Keratinocyte (primary cell): Measurements from ENCODE around the gene LPIN3. TPM values are rescaled to one million over a fixed set of nuclear protein-coding genes. Genes with fewer than 3 reads are reported as not detected.

Experiments
- DNase-seq: peaks from one replicate; pipeline ENCODE4 v3.0.0-alpha.2; 2011; ENCODE audit warnings: low read depth, missing footprints, low spot score
- FAIRE-seq: peaks from 2 replicates; lab custom pipeline; 2011; peaks lifted over from hg19 to GRCh38; lab: Jason Lieb, UNC
- H2AFZ ChIP-seq: 2 replicates; pipeline ENCODE4 v1.6.0; 2012; ENCODE audit warnings: low read length, control low read depth, inconsistent platforms; ENCODE audit not compliant: control insufficient read depth
- H3K27ac ChIP-seq: 2 replicates; pipeline ENCODE4 v1.5.1; 2011; ENCODE audit warnings: low read length; ENCODE audit not compliant: control insufficient read depth, insufficient read depth
- H3K27me3 ChIP-seq: 3 replicates; pipeline ENCODE4 v1.6.0; 2011; ENCODE audit warnings: low read length; ENCODE audit not compliant: control insufficient read depth, insufficient read depth; ENCODE audit errors: extremely low read depth
- H3K36me3 ChIP-seq, 2 experiments: 2 replicates in 1 of 2; 3 replicates in 1 of 2; pipeline ENCODE4 v1.5.1; 2011; ENCODE audit warnings: low read length in 2 of 2, mild to moderate bottlenecking in 1 of 2; ENCODE audit not compliant: control insufficient read depth in 2 of 2, insufficient read depth in 2 of 2; ENCODE audit errors: extremely low read depth in 1 of 2
- H3K4me1 ChIP-seq: 3 replicates; pipeline ENCODE4 v1.5.1; 2011; ENCODE audit warnings: low read length; ENCODE audit not compliant: control insufficient read depth, insufficient read depth; ENCODE audit errors: extremely low read depth
- H3K4me2 ChIP-seq: 3 replicates; pipeline ENCODE4 v1.6.0; 2011; ENCODE audit warnings: low read depth, low read length; ENCODE audit not compliant: control insufficient read depth, insufficient read depth; ENCODE audit errors: extremely low read depth
- H3K4me3 ChIP-seq, 3 experiments: fragments of 200-600 bp in 1 of 3; sonication (generic) in 1 of 3; 2 replicates in 2 of 3; 3 replicates in 1 of 3; pipeline ENCODE4 v1.5.1; 2011 to 2016; ENCODE audit warnings: low read length in 3 of 3, mild to moderate bottlenecking in 3 of 3, control low read depth in 2 of 3, inconsistent platforms in 1 of 3, low read depth in 1 of 3, mixed read lengths in 1 of 3, mixed run types in 1 of 3, moderate library complexity in 1 of 3; ENCODE audit not compliant: control insufficient read depth in 2 of 3, insufficient read depth in 2 of 3; ENCODE audit errors: extremely low read depth in 1 of 3
- H3K79me2 ChIP-seq: 2 replicates; pipeline ENCODE4 v1.6.0; 2012; ENCODE audit warnings: low read length; ENCODE audit not compliant: control insufficient read depth, insufficient read depth
- H3K9ac ChIP-seq: 3 replicates; pipeline ENCODE4 v1.6.0; 2011; ENCODE audit warnings: low read length; ENCODE audit not compliant: control insufficient read depth, insufficient read depth; ENCODE audit errors: extremely low read depth
- H3K9me1 ChIP-seq: 3 replicates; pipeline ENCODE4 v1.6.0; 2011; ENCODE audit warnings: low read length; ENCODE audit not compliant: control insufficient read depth, insufficient read depth; ENCODE audit errors: extremely low read depth
- H3K9me3 ChIP-seq: 2 replicates; pipeline ENCODE4 v1.5.1; 2012; ENCODE audit warnings: low read depth, low read length; ENCODE audit not compliant: control insufficient read depth
- H4K20me1 ChIP-seq: 3 replicates; pipeline ENCODE4 v1.6.0; 2011; ENCODE audit warnings: low read length; ENCODE audit not compliant: control insufficient read depth, insufficient read depth; ENCODE audit errors: extremely low read depth
- CTCF ChIP-seq, 3 experiments: IDR thresholded peaks in 1 of 3; conservative IDR thresholded peaks in 1 of 3; optimal IDR thresholded peaks in 1 of 3; 2 replicates in 2 of 3; 3 replicates in 1 of 3; pipeline versions ENCODE3 to v1.5.1; 2011; ENCODE audit warnings: low read length in 3 of 3, mild to moderate bottlenecking in 3 of 3, moderate library complexity in 2 of 3, control low read depth in 1 of 3, inconsistent platforms in 1 of 3; ENCODE audit not compliant: insufficient read depth in 2 of 3; ENCODE audit errors: extremely low read depth in 1 of 3
- EZH2 ChIP-seq: IDR thresholded peaks from one replicate; pipeline ENCODE4 v1.6.1; 2012; ENCODE audit warnings: inconsistent platforms, mild to moderate bottlenecking, low read length, moderate library complexity
- dilution Hi-C: fragments of 300-500 bp; cut with MboI; formaldehyde crosslinking; loops from one replicate; pipeline ENCODE4 v1.7.0; 2020; ENCODE audit warnings: low sequenced_read_pairs; ENCODE audit not compliant: extremely low pct_ligation_motif_present
- polyA plus RNA-seq, 5 experiments: library from polyadenylated mRNA; depleted of rRNA in 3 of 5; stranded (reverse) in 3 of 5; stranded (forward) in 1 of 5; unstranded in 1 of 5; fragments of >200 nt; gene quantifications; 1 replicate in 1 of 5; 2 replicates in 3 of 5; 3 replicates in 1 of 5; pipeline versions ENCODE4 v1.2.1 to v1.2.3, GENCODE V29; 2011 to 2012; ENCODE audit warnings: missing spikeins in 2 of 5, low read depth in 1 of 5, low replicate concordance in 1 of 5

Gene LPIN3
- polyA plus RNA-seq, 1 donor (not counting 4 experiments of a cell fraction or from before 2014, with no cell fraction given) = 15.6 TPM

GRCh38 chr20:41380551-41381193 lies 40.1 kb downstream of the LPIN3 start:
- H3K4me1 ChIP-seq = no peaks in the 10 kb centered on the region
- peaks cover 21% of the 10 kb centered on the region for H3K27me3 ChIP-seq
- H3K9ac ChIP-seq = no peak overlapping the region
- TF ChIP-seq EZH2 (no peak), CTCF (optimal IDR thresholded peaks at IDR 0.05 in 1 of 3, IDR thresholded peaks at IDR 0.05 in 1 of 3, conservative IDR thresholded peaks at IDR 0.05 in 1 of 3; ENCODE audit: extremely low read depth in 1 of 3, insufficient read depth in 2 of 3, low read length in 3 of 3) (peak in 2 of 3 experiments; percentile 17 to 26)
- DNase-seq (no peak), FAIRE-seq (no peak)
- dilution Hi-C loops = no loop called here
- H3K4me3 ChIP-seq = no peak overlapping the region
- H2AFZ ChIP-seq = no peak overlapping the region
- H3K27ac ChIP-seq = no peak overlapping the region
- no peaks in the 10 kb centered on the region for H3K79me2 ChIP-seq
- H3K4me2 ChIP-seq = no peak overlapping the region
- H3K9me1 ChIP-seq = no peaks in the 10 kb centered on the region
- no peaks in the 10 kb centered on the region for H3K9me3 ChIP-seq
- no peaks in the 10 kb centered on the region for H3K36me3 ChIP-seq
- no peaks in the 10 kb centered on the region for H4K20me1 ChIP-seq

- no peaks in the 10 kb centered on the region for H3K9me1 ChIP-seq
- H3K27ac ChIP-seq = no peak overlapping the region
- H3K4me3 ChIP-seq = no peak overlapping the region
- no peaks in the 10 kb centered on the region for H3K9me3 ChIP-seq
- no peak overlapping the region for H2AFZ ChIP-seq
- FAIRE-seq = no peak
- no peaks in the 10 kb centered on the region for H4K20me1 ChIP-seq
- H3K9ac ChIP-seq = no peak overlapping the region
- dilution Hi-C loops = no loop called here
- TF ChIP-seq EZH2 (no peak), CTCF (optimal IDR thresholded peaks at IDR 0.05 in 1 of 3, IDR thresholded peaks at IDR 0.05 in 1 of 3, conservative IDR thresholded peaks at IDR 0.05 in 1 of 3; ENCODE audit: extremely low read depth in 1 of 3, insufficient read depth in 2 of 3, low read length in 3 of 3) (no peak)
- H3K36me3 ChIP-seq = no peaks in the 10 kb centered on the region
- H3K27me3 ChIP-seq = peaks cover 13% of the 10 kb centered on the region
- H3K4me2 ChIP-seq = no peak overlapping the region
- DNase-seq = no peak
- no peaks in the 10 kb centered on the region for H3K79me2 ChIP-seq
- no peaks in the 10 kb centered on the region for H3K4me1 ChIP-seq
These were observed 42.2 kb downstream of the LPIN3 start for GRCh38 chr20:41382791-41383305.
